HG02870 (cell line): ENCODE data around the gene OVCH2.

Experiments
- ATAC-seq: cut with Tn5 transposase; IDR thresholded peaks from one replicate; pipeline ENCODE4 v1.9.1; 2021; ENCODE audit warnings: mild to moderate bottlenecking, moderate library complexity; ENCODE audit not compliant: unreplicated experiment

Gene OVCH2

DNA sequence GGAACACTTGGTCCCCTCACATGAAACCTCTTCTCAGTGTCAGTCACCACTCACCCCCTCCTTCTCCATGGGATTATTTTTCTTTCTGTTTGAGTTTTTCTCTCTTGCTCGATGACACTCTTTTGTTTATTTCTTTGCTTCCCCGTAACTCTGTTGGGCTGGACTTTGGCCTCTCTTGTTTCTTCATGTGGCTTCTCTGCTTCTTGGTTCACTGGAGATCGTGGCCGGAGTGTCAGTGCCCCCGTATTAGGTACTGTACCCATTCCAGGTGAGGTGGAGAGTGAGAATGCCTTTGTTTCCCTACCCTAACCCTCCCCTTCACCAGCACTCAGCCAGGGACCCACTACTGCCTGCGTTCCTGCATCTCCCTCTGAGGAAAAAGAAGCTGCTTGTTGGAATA lies 65.5 kb downstream of the OVCH2 start:
- ATAC-seq, result no peak

DNA sequence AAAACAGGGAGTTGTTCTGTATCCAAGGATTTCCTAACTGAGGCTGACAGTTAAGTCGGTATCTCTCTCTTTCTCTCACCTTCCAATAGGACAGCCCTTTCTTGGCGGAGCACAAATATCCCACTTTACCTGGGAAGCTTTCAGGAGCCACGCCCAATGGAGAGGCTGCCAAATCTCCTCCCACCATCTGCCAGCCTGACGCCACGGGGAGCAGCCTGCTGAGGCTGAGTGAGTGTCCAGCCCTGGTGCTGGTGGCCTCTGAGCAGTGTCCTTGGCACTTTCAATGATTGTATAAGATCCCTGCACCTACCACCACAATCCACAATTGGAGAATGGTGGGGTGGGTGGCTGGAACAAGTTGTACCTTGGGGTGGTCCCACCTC lies 66.6 kb downstream of the OVCH2 start:
- ATAC-seq, result no peak
